HFFc6 (cell line): ENCODE measurements around the gene PIK3C2G. TPM values are rescaled to one million over a fixed set of nuclear protein-coding genes. Genes with fewer than 3 reads are reported as not detected.

Experiments used
- DNase-seq: peaks from one replicate; pipeline ENCODE4 v3.0.0-alpha.2; 2018
- H3K27ac Mint-ChIP-seq: 2 replicates; pipeline ENCODE4 v1.8.0; 2020; ENCODE audit warnings: mild to moderate bottlenecking, mixed read lengths
- H3K27me3 Mint-ChIP-seq: 2 replicates; pipeline ENCODE4 v1.8.0; 2021; ENCODE audit warnings: mild to moderate bottlenecking, moderate library complexity, mixed read lengths; ENCODE audit not compliant: insufficient read depth
- H3K36me3 Mint-ChIP-seq: 2 replicates; pipeline ENCODE4 v1.8.0; 2021; ENCODE audit warnings: low read depth, mixed read lengths
- H3K4me1 Mint-ChIP-seq: 2 replicates; pipeline ENCODE4 v1.8.0; 2020; ENCODE audit warnings: low read depth, mixed read lengths
- H3K4me3 Mint-ChIP-seq: 2 replicates; pipeline ENCODE4 v1.8.0; 2020; ENCODE audit warnings: mild to moderate bottlenecking, moderate library complexity, mixed read lengths
- H3K9me3 Mint-ChIP-seq: 2 replicates; pipeline ENCODE4 v1.8.0; 2020; ENCODE audit warnings: mild to moderate bottlenecking, mixed read lengths
- total RNA-seq, 6 experiments: library from RNA; stranded (reverse); fragmentation: NEBNext Ultra II Directional; extraction: Animal tissue kit (Norgen Biotek cat#: 25700); gene quantifications; 2 replicates in 1 of 6; 3 replicates in 5 of 6; pipeline ENCODE4 v1.2.3, GENCODE V29; 2021
- TF ChIP-seq, protein P1 (sequence below): fragments of 200-600 bp; sonication (generic); IDR thresholded peaks from 2 replicates; pipeline ENCODE4 v1.5.0; 2021; ENCODE audit warnings: antibody characterized with exemption, mild to moderate bottlenecking

Gene PIK3C2G
- total RNA-seq, 6 experiments from 2014 or later: not detected

DNA sequence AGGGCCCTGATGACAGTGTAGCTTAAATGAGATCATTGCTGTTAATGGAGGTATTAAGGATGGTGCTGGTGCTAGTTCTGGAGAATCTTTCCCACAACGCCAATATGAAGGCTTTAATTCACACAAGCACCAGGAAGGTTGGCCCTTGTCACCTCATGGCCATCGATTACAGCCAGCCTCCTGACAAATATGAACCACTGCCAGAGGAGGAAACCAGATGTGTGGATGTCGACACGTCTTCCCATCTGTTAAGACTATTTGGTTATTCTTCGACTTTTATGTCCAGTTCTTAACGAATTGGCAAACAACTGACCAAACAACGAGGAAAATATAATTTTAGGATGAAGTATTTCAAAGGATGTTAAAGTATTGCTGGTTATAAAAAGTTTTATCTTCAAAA, 79.5 kb downstream of the PIK3C2G start:
- Mint-ChIP-seq H3K9me3 (no peaks in the 10 kb centered on the region), H3K27ac (no peak overlapping the region), H3K4me1 (peaks cover 10% of the 10 kb centered on the region), H3K27me3 (no peaks in the 10 kb centered on the region), H3K4me3 (no peak overlapping the region), H3K36me3 (no peaks in the 10 kb centered on the region)
- TF ChIP-seq, protein P1, sequence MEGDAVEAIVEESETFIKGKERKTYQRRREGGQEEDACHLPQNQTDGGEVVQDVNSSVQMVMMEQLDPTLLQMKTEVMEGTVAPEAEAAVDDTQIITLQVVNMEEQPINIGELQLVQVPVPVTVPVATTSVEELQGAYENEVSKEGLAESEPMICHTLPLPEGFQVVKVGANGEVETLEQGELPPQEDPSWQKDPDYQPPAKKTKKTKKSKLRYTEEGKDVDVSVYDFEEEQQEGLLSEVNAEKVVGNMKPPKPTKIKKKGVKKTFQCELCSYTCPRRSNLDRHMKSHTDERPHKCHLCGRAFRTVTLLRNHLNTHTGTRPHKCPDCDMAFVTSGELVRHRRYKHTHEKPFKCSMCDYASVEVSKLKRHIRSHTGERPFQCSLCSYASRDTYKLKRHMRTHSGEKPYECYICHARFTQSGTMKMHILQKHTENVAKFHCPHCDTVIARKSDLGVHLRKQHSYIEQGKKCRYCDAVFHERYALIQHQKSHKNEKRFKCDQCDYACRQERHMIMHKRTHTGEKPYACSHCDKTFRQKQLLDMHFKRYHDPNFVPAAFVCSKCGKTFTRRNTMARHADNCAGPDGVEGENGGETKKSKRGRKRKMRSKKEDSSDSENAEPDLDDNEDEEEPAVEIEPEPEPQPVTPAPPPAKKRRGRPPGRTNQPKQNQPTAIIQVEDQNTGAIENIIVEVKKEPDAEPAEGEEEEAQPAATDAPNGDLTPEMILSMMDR: no peak
- no peak for DNase-seq

DNA sequence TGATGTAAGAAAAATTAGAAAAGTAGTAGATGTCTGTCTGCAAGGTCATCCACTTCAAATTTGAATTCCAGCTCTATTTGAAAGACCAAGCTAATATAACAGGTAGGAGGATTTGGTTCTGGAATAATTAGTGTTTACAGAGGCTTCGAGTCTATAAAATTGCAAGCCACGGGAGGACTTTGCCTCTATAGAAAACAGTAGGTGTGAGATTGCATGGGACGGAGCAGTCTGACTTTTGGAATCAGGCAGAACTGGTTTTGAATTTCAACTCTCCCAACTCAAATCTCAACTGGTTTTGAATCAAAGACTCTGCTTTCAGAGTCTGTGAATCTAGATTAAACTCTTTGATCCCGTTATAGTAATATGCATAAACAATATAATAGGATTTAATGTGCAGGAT, 82.4 kb downstream of the PIK3C2G start:
- H3K36me3 Mint-ChIP-seq: no peaks in the 10 kb centered on the region
- no peaks in the 10 kb centered on the region for H3K9me3 Mint-ChIP-seq
- DNase-seq: no peak
- no peak overlapping the region for H3K4me3 Mint-ChIP-seq
- TF ChIP-seq, protein P1: no peak
- H3K27ac Mint-ChIP-seq: no peak overlapping the region
- no peaks in the 10 kb centered on the region for H3K27me3 Mint-ChIP-seq
- peaks cover 12% of the 10 kb centered on the region for H3K4me1 Mint-ChIP-seq

DNA sequence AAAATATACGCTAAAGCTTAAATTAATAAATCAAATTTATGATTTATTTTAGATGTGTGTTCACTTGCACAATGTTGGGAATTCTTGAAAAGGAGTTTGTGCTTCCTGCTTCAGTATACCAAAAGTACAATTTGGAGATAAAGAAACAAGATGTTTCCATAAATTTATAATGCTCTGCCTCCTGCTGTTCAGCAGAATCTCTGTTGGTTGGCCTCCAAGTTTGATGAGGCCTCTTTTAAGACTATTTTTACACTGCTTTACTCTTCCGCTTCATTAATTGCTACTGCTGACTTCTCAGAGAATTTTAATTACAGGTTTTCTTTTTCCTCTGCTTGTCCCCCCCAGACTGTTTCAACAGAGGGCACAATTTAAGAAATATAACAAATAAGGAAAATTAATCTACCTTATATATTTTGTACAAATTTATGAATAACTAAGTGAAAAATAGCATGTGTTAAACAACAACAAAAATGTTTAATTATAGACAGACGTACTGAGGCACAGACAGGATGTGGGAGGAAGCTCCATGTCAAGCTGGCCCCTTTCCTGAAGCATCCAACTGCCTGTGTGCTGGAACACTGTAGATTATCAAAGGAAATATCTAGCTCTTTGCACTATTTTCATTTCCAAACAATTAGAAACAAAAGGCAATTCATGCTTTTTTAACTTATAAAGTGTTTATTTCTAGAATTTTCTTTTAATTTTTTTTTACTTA, 83.9 kb downstream of the PIK3C2G start:
- Mint-ChIP-seq H3K27me3 (no peaks in the 10 kb centered on the region), H3K4me1 (peaks cover 12% of the 10 kb centered on the region), H3K4me3 (peak overlapping the region; percentile 0), H3K27ac (0 out of 2 replicates have a peak overlapping the region, but pooled peaks have one; percentile 6), H3K9me3 (no peaks in the 10 kb centered on the region), H3K36me3 (no peaks in the 10 kb centered on the region)
- TF ChIP-seq, protein P1: 0 out of 2 replicates have a peak, but pooled peaks have one; percentile 26
- no peak for DNase-seq

DNA sequence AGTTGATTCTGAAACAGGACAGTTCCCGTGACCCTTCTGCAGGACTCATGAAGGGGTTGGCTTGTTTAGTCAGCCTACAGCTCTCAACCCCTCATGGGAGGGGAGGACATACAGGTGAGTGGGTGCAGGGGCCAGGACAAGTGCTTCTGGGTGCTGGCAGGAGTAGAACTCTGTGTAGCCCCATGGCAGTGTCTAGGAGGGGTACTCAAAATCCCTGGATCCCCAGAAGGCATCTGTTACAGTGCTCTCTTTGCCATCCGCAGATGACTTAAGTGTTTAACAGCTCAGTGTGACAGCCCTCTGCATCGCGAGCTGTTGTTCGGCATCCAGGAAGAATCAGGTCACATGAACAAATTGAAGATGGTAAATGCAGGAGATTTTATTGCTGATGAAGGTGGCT, 91.0 kb downstream of the PIK3C2G start:
- DNase-seq: no peak
- H3K4me1 Mint-ChIP-seq: no peaks in the 10 kb centered on the region
- no peaks in the 10 kb centered on the region for H3K9me3 Mint-ChIP-seq
- 0 out of 2 replicates have a peak, but pooled peaks cover 2% of the 10 kb centered on the region for H3K27me3 Mint-ChIP-seq
- H3K4me3 Mint-ChIP-seq: no peak overlapping the region
- no peak overlapping the region for H3K27ac Mint-ChIP-seq
- H3K36me3 Mint-ChIP-seq: no peaks in the 10 kb centered on the region
- TF ChIP-seq, protein P1: no peak

DNA sequence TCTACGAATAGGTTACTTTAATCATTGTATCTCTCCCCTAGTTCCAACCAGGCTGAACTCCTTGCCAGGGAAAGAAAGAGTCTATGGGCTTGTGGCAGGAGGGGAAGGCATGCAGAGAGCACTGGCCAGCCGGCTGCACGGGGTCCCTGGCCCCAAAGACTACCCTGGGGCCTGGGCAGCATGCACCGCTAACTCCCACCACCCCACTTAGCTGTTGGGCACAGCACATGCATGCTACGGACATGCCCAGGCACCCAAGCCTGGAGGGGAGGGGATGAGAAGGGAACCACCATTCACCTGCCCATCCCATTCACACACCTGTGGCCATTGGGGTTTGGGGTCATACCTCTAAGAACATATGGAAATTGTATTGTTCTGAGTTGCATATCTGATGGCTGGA, 94.1 kb downstream of the PIK3C2G start:
- Mint-ChIP-seq H3K27me3 (peaks cover 4% of the 10 kb centered on the region; the same call in 1 of the 2 replicates), H3K36me3 (no peaks in the 10 kb centered on the region), H3K27ac (no peak overlapping the region), H3K9me3 (no peaks in the 10 kb centered on the region), H3K4me3 (no peak overlapping the region), H3K4me1 (no peaks in the 10 kb centered on the region)
- TF ChIP-seq, protein P1: no peak
- DNase-seq: no peak
